Measurements from ENCODE around the gene OXSM.

Gene OXSM

DNA sequence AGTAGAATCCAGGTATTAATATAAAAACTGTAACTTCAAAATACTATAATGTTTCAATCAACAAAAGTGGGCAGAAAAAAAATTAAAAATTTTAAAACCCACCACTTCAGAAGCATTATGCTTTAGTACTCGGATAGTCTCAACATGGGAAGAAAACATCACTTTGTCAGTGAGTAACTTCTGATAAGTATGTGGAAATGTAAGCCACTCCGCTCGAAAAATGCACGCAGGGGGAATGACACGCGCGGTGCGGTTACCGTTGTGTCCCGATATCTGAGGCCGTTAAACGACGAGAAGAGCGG lies 7.3 kb upstream of the OXSM start:
- Histone ChIP-seq H3K79me2 (ENCODE audit: insufficient read depth, low read depth) (peaks cover 44% of the 10 kb centered on the region), H4K20me1 (ENCODE audit: insufficient read depth) (no peaks in the 10 kb centered on the region), H3K27ac (peak overlapping the region; percentile 68; the same call in 1 of the 2 replicates), H2AFZ (ENCODE audit: low read depth) (peak overlapping the region; percentile 44; the same call in 1 of the 2 replicates), H3K4me2 (peak overlapping the region; percentile 88), H3K4me1 (ENCODE audit: low read depth, poor library complexity, severe bottlenecking) (peaks cover 28% of the 10 kb centered on the region), H3K36me3 (ENCODE audit: insufficient read depth) (no peaks in the 10 kb centered on the region), H3K9ac (peak overlapping the region; percentile 74; the same call in 1 of the 2 replicates), H3K27me3 (ENCODE audit: insufficient read depth, low read depth) (no peaks in the 10 kb centered on the region), H3K4me3 (IDR thresholded peaks at IDR 0.05; ENCODE audit: insufficient read depth, low read depth, low read length) (peak overlapping the region; percentile 52)
- no peak for TF ChIP-seq CTCF (conservative IDR thresholded peaks at IDR 0.05; ENCODE audit: low read depth, low read length)

DNA sequence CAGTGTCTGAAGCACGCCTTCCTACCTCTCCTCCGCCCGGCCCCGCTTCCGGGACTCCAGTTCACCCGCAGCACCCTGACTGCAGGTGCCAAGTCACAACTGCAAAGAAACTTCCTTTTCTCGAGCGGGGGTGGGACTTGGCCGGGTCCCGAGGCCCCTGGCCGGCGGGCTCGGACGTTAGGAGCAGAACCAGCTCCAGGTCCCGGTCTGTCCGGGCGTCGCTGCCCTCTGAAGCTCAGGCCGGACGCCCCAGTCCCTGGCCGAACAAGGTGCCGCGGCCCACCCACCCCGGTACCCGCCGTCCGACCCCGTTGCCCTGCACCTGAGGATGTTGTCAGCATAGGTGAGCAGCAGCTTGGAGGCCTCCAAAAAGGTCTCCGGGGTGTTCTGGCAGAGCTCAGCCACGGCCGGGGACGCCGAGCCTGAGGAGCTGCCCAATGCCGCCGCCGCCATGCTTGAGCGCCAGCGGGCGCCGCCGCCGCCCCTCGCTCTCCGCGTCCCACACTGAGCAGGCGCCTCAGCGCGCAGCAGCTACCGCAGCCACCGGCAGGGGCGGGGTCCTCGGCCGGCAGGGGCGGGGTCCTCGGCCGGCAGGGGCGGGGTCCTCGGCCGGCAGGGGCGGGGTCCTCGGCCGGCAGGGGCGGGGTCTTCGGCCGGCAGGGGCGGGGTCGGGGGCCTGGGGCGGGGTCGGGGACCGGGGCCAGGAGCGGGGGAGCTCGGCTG lies 6.8 kb upstream of the OXSM start, which contains the start of gene NGLY1:
TSS of gene NGLY1 (minus strand) at position 506 of the 723 bp plus-strand sequence. CDS start at position 453, 53 bp downstream.
- Histone ChIP-seq H3K4me3 (IDR thresholded peaks at IDR 0.05; ENCODE audit: insufficient read depth, low read depth, low read length) (peak within 1 kb of the TSS; percentile 52), H3K36me3 (ENCODE audit: insufficient read depth) (no peaks in the 10 kb centered on the region), H3K27ac (peak within 1 kb of the TSS; percentile 68), H3K79me2 (ENCODE audit: insufficient read depth, low read depth) (peaks cover 40% of the 10 kb centered on the region), H3K4me2 (peak within 1 kb of the TSS; percentile 88), H4K20me1 (ENCODE audit: insufficient read depth) (no peaks in the 10 kb centered on the region), H3K4me1 (ENCODE audit: low read depth, poor library complexity, severe bottlenecking) (peaks cover 33% of the 10 kb centered on the region), H3K9ac (peak within 1 kb of the TSS; percentile 74), H3K27me3 (ENCODE audit: insufficient read depth, low read depth) (no peaks in the 10 kb centered on the region), H2AFZ (ENCODE audit: low read depth) (peak within 1 kb of the TSS; percentile 52; the same call in 1 of the 2 replicates)
- TF ChIP-seq CTCF (conservative IDR thresholded peaks at IDR 0.05; ENCODE audit: low read depth, low read length): no peak

DNA sequence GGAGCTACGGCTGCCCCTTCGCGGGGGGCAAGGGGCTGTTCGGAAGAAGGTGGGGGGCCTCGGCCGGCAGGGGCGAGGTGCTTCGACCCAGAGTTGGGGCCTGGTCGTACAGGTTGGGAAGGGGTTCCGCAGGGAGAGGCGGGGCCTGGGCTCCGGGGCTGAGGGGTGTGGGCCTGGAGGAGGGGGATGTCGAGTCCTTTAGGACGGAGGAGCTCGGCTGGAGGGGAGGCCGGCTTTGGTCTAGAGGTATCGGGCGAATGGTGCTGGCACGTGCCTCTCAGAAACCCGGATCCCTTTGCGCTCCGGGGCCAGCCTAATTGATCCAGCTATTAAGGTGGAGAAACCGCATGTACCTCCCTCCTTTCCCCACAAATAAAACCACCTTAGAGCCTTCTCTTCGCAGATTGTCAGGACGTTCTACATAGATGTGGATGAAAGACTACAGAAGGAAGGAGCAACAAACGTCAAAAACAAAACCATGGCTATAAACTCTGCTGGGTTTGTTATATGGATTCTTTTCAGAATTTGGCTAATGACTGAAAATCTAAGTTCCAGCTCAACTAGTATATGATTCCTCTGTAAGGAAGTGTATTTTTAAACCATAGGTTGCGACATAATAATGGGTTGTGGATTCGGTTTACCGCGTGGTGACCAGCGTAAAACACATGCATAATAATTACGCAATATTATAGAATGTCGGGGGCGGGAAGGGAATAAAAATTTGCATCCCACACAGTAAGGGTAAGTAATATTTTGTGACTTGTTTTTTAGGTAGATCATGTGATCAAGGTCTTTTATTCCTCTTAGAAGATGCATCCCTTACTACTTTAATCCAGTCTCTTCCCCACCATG lies 6.0 kb upstream of the OXSM start:
- H2AFZ ChIP-seq (ENCODE audit: low read depth): peak overlapping the region; percentile 52; the same call in 1 of the 2 replicates
- H3K4me2 ChIP-seq: peak overlapping the region; percentile 63
- no peaks in the 10 kb centered on the region for H3K27me3 ChIP-seq (ENCODE audit: insufficient read depth, low read depth)
- peak overlapping the region; percentile 31 for H3K4me3 ChIP-seq (IDR thresholded peaks at IDR 0.05; ENCODE audit: insufficient read depth, low read depth, low read length)
- TF ChIP-seq CTCF (conservative IDR thresholded peaks at IDR 0.05; ENCODE audit: low read depth, low read length): no peak
- H4K20me1 ChIP-seq (ENCODE audit: insufficient read depth): no peaks in the 10 kb centered on the region
- H3K27ac ChIP-seq: peak overlapping the region; percentile 44; the same call in 1 of the 2 replicates
- H3K79me2 ChIP-seq (ENCODE audit: insufficient read depth, low read depth): peaks cover 44% of the 10 kb centered on the region
- peak overlapping the region; percentile 39; the same call in 1 of the 2 replicates for H3K9ac ChIP-seq
- no peaks in the 10 kb centered on the region for H3K36me3 ChIP-seq (ENCODE audit: insufficient read depth)
- H3K4me1 ChIP-seq (ENCODE audit: low read depth, poor library complexity, severe bottlenecking): peaks cover 41% of the 10 kb centered on the region

- no peak for TF ChIP-seq CTCF (conservative IDR thresholded peaks at IDR 0.05; ENCODE audit: low read depth, low read length)
- H3K27ac ChIP-seq: no peak overlapping the region
- peaks cover 45% of the 10 kb centered on the region for H3K4me1 ChIP-seq (ENCODE audit: low read depth, poor library complexity, severe bottlenecking)
- no peaks in the 10 kb centered on the region for H4K20me1 ChIP-seq (ENCODE audit: insufficient read depth)
- peaks cover 43% of the 10 kb centered on the region for H3K79me2 ChIP-seq (ENCODE audit: insufficient read depth, low read depth)
- no peak overlapping the region for H3K9ac ChIP-seq
- no peak overlapping the region for H2AFZ ChIP-seq (ENCODE audit: low read depth)
- peak overlapping the region; percentile 63 for H3K4me2 ChIP-seq
- no peaks in the 10 kb centered on the region for H3K36me3 ChIP-seq (ENCODE audit: insufficient read depth)
- no peak overlapping the region for H3K4me3 ChIP-seq (IDR thresholded peaks at IDR 0.05; ENCODE audit: insufficient read depth, low read depth, low read length)
- no peaks in the 10 kb centered on the region for H3K27me3 ChIP-seq (ENCODE audit: insufficient read depth, low read depth)
These were observed 4.9 kb upstream of the OXSM start for GRCh38 chr3:25784971-25785370.

Data from KMS-11 (cell line).